Pancreas (tissue), 10 donors: Measurements from ENCODE around the gene GPR61. TPM values are rescaled to one million over a fixed set of nuclear protein-coding genes. Genes with fewer than 3 reads are reported as not detected.
A peak's percentile ranks its signal among the peaks of the same experiment; 100 is the strongest.

Experiments
- ATAC-seq, 4 donors: fragments of 200-7000 bp; cut with Tn5 transposase; one replicate each; pipeline versions ENCODE4 v1.8.0 to v1.9.1; 2020; ENCODE audit warnings: mild to moderate bottlenecking in 4 of 4, moderate library complexity in 4 of 4
- DNase-seq, 6 donors: peaks; one replicate each; pipeline ENCODE4 v3.0.0-alpha.2; 2020
- FAIRE-seq: peaks from 2 replicates; lab custom pipeline; 2012; peaks lifted over from hg19 to GRCh38; lab: Jason Lieb, UNC
- H3K27ac ChIP-seq, 4 donors: fragments of 200-600 bp; sonication (generic); 1 replicate in 3 of 4; 2 replicates in 1 of 4; pipeline versions ENCODE4 v1.5.0 to v1.8.0; 2020
- H3K27me3 ChIP-seq, 4 donors: fragments of 200-600 bp; one replicate each; pipeline ENCODE4 v1.8.0; 2021
- H3K36me3 ChIP-seq, 3 donors: fragments of 200-600 bp; sonication (generic) in 1 of 3; one replicate each; pipeline versions ENCODE4 v1.5.0 to v1.8.0; 2020 to 2021
- H3K4me1 ChIP-seq, 3 donors: fragments of 200-600 bp; one replicate each; pipeline ENCODE4 v1.8.0; 2021
- H3K4me3 ChIP-seq, 4 donors: fragments of 200-600 bp; sonication (generic) in 2 of 4; one replicate each; pipeline versions ENCODE4 v1.5.0 to v1.8.0; 2020 to 2021
- H3K9me3 ChIP-seq, 4 donors: fragments of 200-600 bp; one replicate each; pipeline ENCODE4 v1.8.0; 2021
- CTCF ChIP-seq, 4 donors: fragments of 200-600 bp; sonication (generic) in 3 of 4; IDR thresholded peaks; one replicate each; pipeline versions ENCODE4 v1.5.0 to v1.8.0; 2021; ENCODE audit warnings: antibody characterized with exemption in 4 of 4
- WGBS, 2 donors: extraction: QIAGEN DNeasy Blood & Tissue Kit; methylation state at CpG; one replicate each; pipeline ENCODE4 v1.1.7; 2013; 5-methylcytosine and 5-hydroxymethylcytosine counted together
- intact Hi-C, 3 donors: fragments of 100-400 bp; cut with DNase I; formaldehyde crosslinking; loops; one replicate each; pipeline versions ENCODE4 v1.11.1 to v1.14.2; 2022
- polyA plus RNA-seq, 2 donors: library from polyadenylated mRNA; stranded (reverse); fragments of 200-250 nt; gene quantifications; one replicate each; pipeline ENCODE4 v1.2.3, GENCODE V29; 2013
- total RNA-seq, 6 donors: library from RNA; stranded (reverse); fragmentation: NEBNext Ultra II Directional in 4 of 6; extraction: Animal tissue kit (Norgen Biotek cat#: 25700) in 4 of 6; gene quantifications; one replicate each; pipeline versions ENCODE4 v1.2.1 to v1.2.4, GENCODE V29; 2021 to 2023
- donor health status: healthy with polysubstance abuse.
- donor health status: DM: no; HTN: no; CAD: no; lungs with moderate emphysema.
- donor health status: DM: no; HTN: no; CAD: no.
- donor health status: control.
- donor health status: control.
- donor health status: Bipolar disorder and iron deficiency.
- donor health status: DM: yes; HTN: yes; CAD: no.
- donor health status: DM: no; HTN: no; CAD: no.
- donor health status: DM: no; HTN: no; CAD: no.
- donor health status: DM: yes; HTN: yes; CAD: no.

GPR61 gene
- total and polyA plus RNA-seq, 8 donors, result 0.09 to 0.19 TPM; not detected in 6

- peak within 1 kb of the TSS; percentile 43 to 93 (median 80) for H3K4me3 ChIP-seq
- H3K27me3 ChIP-seq, result no peaks in the 10 kb centered on the region
- intact Hi-C loops, result loop anchor here (10.0 kb wide), 3 partner anchors 86 to 436 kb away; partner anchors contain the start of gene AHCYL1 (in 1 of the 3)
- no peak for TF ChIP-seq CTCF (IDR thresholded peaks at IDR 0.05)
- peak; percentile 91 to 96 (median 94) for DNase-seq
- H3K9me3 ChIP-seq, result no peaks in the 10 kb centered on the region
- peak within 1 kb of the TSS; percentile 66 to 99 (median 88) for H3K27ac ChIP-seq
- 0 to 1% methylated on average over 68 of the region's 68 CpGs for WGBS, 2 donors
- peaks cover 0 to 41% (median 8%) of the 10 kb centered on the region in 3 donors for H3K4me1 ChIP-seq
- no peak for FAIRE-seq
- no peaks in the 10 kb centered on the region for H3K36me3 ChIP-seq
- ATAC-seq, result peak; percentile 94 to 97 (median 95)
Observed at GRCh38 chr1:109548321-109549267, 8.9 kb downstream of the GPR61 start, which contains the start of gene GNAI3. GNAI3 (plus strand) TSS chr1:109548615; CDS start chr1:109548721, 106 bp downstream.

- no peak for FAIRE-seq
- H3K27ac ChIP-seq, result no peak overlapping the region
- ATAC-seq, result no peak
Observed at GRCh38 chr1:109556563-109556962, 16.9 kb downstream of the GPR61 start.

GRCh38 chr1:109557520-109557919 lies 17.8 kb downstream of the GPR61 start:
- intact Hi-C loops, result no loop called here
- no peak for FAIRE-seq

More at GRCh38 chr1:109556563-109556962, 16.9 kb downstream of the GPR61 start:
- intact Hi-C loops, result no loop called here
- H3K27me3 ChIP-seq, result no peaks in the 10 kb centered on the region
- H3K4me3 ChIP-seq, result no peak overlapping the region
- WGBS, 2 donors, result 96 to 99% methylated on average over 2 of the region's 2 CpGs
- H3K9me3 ChIP-seq, result no peaks in the 10 kb centered on the region
- H3K4me1 ChIP-seq, result peaks cover 10 to 23% (median 13%) of the 10 kb centered on the region in 3 donors
- no peak for TF ChIP-seq CTCF (IDR thresholded peaks at IDR 0.05)
- DNase-seq, result no peak
- no peaks in the 10 kb centered on the region for H3K36me3 ChIP-seq

GRCh38 chr1:109559995-109560394 lies 20.3 kb downstream of the GPR61 start:
- Histone ChIP-seq H3K4me3 (no peak overlapping the region), H3K4me1 (peaks cover 10 to 45% (median 29%) of the 10 kb centered on the region in 3 donors), H3K36me3 (no peaks in the 10 kb centered on the region), H3K27ac (no peak overlapping the region), H3K27me3 (no peaks in the 10 kb centered on the region), H3K9me3 (no peaks in the 10 kb centered on the region)
- intact Hi-C loops, result no loop called here
- TF ChIP-seq CTCF (IDR thresholded peaks at IDR 0.05), result no peak
- DNase-seq, result no peak
- no peak for FAIRE-seq
- ATAC-seq, result no peak

More at GRCh38 chr1:109557520-109557919, 17.8 kb downstream of the GPR61 start:
- Histone ChIP-seq H3K4me1 (peaks cover 10 to 24% (median 13%) of the 10 kb centered on the region in 3 donors), H3K27me3 (no peaks in the 10 kb centered on the region), H3K27ac (no peak overlapping the region), H3K4me3 (no peak overlapping the region), H3K9me3 (no peaks in the 10 kb centered on the region), H3K36me3 (no peaks in the 10 kb centered on the region)
- 78 to 79% methylated on average over 5 of the region's 5 CpGs for WGBS, 2 donors
- ATAC-seq (no peak), DNase-seq (no peak)
- TF ChIP-seq CTCF (IDR thresholded peaks at IDR 0.05), result no peak
